IMR-90 (cell line): ENCODE data around the gene MAPK8IP1. TPM values are rescaled to one million over a fixed set of nuclear protein-coding genes. Genes with fewer than 3 reads are reported as not detected.

Experiments used
- ATAC-seq: fragments of 200-7000 bp; cut with Tn5 transposase; 2 replicates; pipeline ENCODE4 v1.9.1; 2020; ENCODE audit warnings: low read depth, mild to moderate bottlenecking, moderate library complexity
- BruUV-seq: library from RNA; stranded (reverse); fragments of 400-500 nt; replicated peaks from 2 replicates; lab custom pipeline; 2021; lab: Mats Ljungman, UMichigan
- CTCF ChIA-PET: fragments of 300-600 bp; formaldehyde crosslinking; extraction: SDS; loops from one replicate; lab custom pipeline; 2021; ENCODE audit warnings: antibody characterized with exemption; lab: Yijun Ruan, JAX
- POLR2A ChIA-PET: fragments of 300-600 bp; sonication (Branson Sonifier 250); formaldehyde crosslinking; loops from one replicate; lab custom pipeline; 2022; ENCODE audit warnings: antibody characterized with exemption; ENCODE audit not compliant: unreplicated experiment; lab: Charles Lee
- DNase-seq: peaks from one replicate; pipeline ENCODE4 v3.0.0; 2013
- H2AFZ ChIP-seq: replicated peaks from 2 replicates; pipeline ENCODE3; 2013; ENCODE audit warnings: low read length, mild to moderate bottlenecking; ENCODE audit not compliant: poor library complexity
- H2AK5ac ChIP-seq: 2 replicates; pipeline ENCODE4 v1.6.1; 2013; ENCODE audit warnings: low read depth, low read length, inconsistent platforms
- H2AK9ac ChIP-seq: replicated peaks from 2 replicates; pipeline ENCODE3; 2013; ENCODE audit warnings: mild to moderate bottlenecking, low read depth, low read length, moderate library complexity; ENCODE audit not compliant: poor library complexity
- H2BK120ac ChIP-seq: 2 replicates; pipeline ENCODE4 v1.6.1; 2013; ENCODE audit warnings: low read depth, low read length, inconsistent platforms
- H2BK15ac ChIP-seq: 3 replicates; pipeline ENCODE4 v1.6.1; 2013; ENCODE audit warnings: low read depth, low read length, inconsistent platforms
- H2BK20ac ChIP-seq: 2 replicates; pipeline ENCODE4 v1.6.1; 2013; ENCODE audit warnings: low read depth, mild to moderate bottlenecking, inconsistent platforms, low read length, moderate library complexity
- H2BK5ac ChIP-seq: 2 replicates; pipeline ENCODE4 v1.6.1; 2013; ENCODE audit warnings: mild to moderate bottlenecking, low read depth, low read length, inconsistent platforms; ENCODE audit not compliant: poor library complexity, severe bottlenecking
- H3K14ac ChIP-seq: replicated peaks from 2 replicates; pipeline ENCODE4 v1.6.1; 2013; ENCODE audit warnings: low read depth, low read length, inconsistent platforms
- H3K18ac ChIP-seq: 2 replicates; pipeline ENCODE4 v1.6.1; 2013; ENCODE audit warnings: low read depth, low read length, control low read depth
- H3K23ac ChIP-seq: 2 replicates; pipeline ENCODE4 v1.6.1; 2013; ENCODE audit warnings: low read depth, low read length, inconsistent platforms
- H3K27ac ChIP-seq: 2 replicates; pipeline ENCODE4 v1.5.1; 2013; ENCODE audit warnings: mild to moderate bottlenecking, control low read depth, low read length; ENCODE audit not compliant: insufficient read depth
- H3K27me3 ChIP-seq: 2 replicates; pipeline ENCODE4 v1.6.1; 2013; ENCODE audit warnings: low read length; ENCODE audit not compliant: control insufficient read depth, insufficient read depth
- H3K36me3 ChIP-seq: 2 replicates; pipeline ENCODE4 v1.6.1; 2013; ENCODE audit warnings: low read length, mixed read lengths; ENCODE audit not compliant: control insufficient read depth, insufficient read depth
- H3K4ac ChIP-seq: 2 replicates; pipeline ENCODE4 v1.6.1; 2013; ENCODE audit warnings: low read depth, low read length, inconsistent platforms
- H3K4me1 ChIP-seq: 2 replicates; pipeline ENCODE4 v1.6.1; 2013; ENCODE audit warnings: low read length, mixed read lengths; ENCODE audit not compliant: control insufficient read depth, insufficient read depth
- H3K4me2 ChIP-seq: 2 replicates; pipeline ENCODE4 v1.6.1; 2013; ENCODE audit warnings: low read depth, mild to moderate bottlenecking, control low read depth, low read length, moderate library complexity
- H3K4me3 ChIP-seq: 2 replicates; pipeline ENCODE4 v1.5.1; 2013; ENCODE audit warnings: low read depth, mild to moderate bottlenecking, control low read depth, low read length, moderate library complexity; ENCODE audit not compliant: insufficient read depth
- H3K56ac ChIP-seq: 2 replicates; pipeline ENCODE4 v1.6.1; 2013; ENCODE audit warnings: low read length, inconsistent platforms; ENCODE audit not compliant: insufficient read depth; ENCODE audit errors: extremely low read depth
- H3K79me1 ChIP-seq, 2 experiments: 2 replicates each; pipeline ENCODE4 v1.6.1; 2013; ENCODE audit warnings: low read length in 2 of 2, inconsistent platforms in 1 of 2, low read depth in 1 of 2
- H3K9ac ChIP-seq: 2 replicates; pipeline ENCODE4 v1.6.1; 2013; ENCODE audit warnings: low read depth, low read length, control low read depth
- H3K9me1 ChIP-seq: 2 replicates; pipeline ENCODE4 v1.6.1; 2013; ENCODE audit warnings: low read length, inconsistent platforms; ENCODE audit not compliant: insufficient read depth
- H3K9me3 ChIP-seq: 2 replicates; pipeline ENCODE4 v1.6.1; 2013; ENCODE audit warnings: low read length; ENCODE audit not compliant: control insufficient read depth, insufficient read depth
- H4K20me1 ChIP-seq: 2 replicates; pipeline ENCODE4 v1.6.1; 2013; ENCODE audit warnings: low read length, inconsistent platforms; ENCODE audit not compliant: insufficient read depth
- H4K5ac ChIP-seq: 2 replicates; pipeline ENCODE4 v1.6.1; 2013; ENCODE audit warnings: mild to moderate bottlenecking, low read depth, low read length, control low read depth
- H4K8ac ChIP-seq, 2 experiments: 2 replicates each; pipeline ENCODE4 v1.6.1; 2013; ENCODE audit warnings: low read depth in 2 of 2, low read length in 2 of 2, control low read depth in 1 of 2, inconsistent platforms in 1 of 2
- H4K91ac ChIP-seq: 2 replicates; pipeline ENCODE4 v1.6.1; 2013; ENCODE audit warnings: low read depth, low read length, inconsistent platforms; ENCODE audit not compliant: insufficient read depth
- CTCF ChIP-seq: conservative IDR thresholded peaks from 2 replicates; pipeline ENCODE4 v1.5.1; 2012; ENCODE audit warnings: mild to moderate bottlenecking, low read depth, low read length, improper control_type of control experiment
- FOS ChIP-seq: fragments of 150-350 bp; IDR thresholded peaks from 2 replicates; pipeline ENCODE4 v1.6.1; 2016; ENCODE audit warnings: low read depth, low read length
- MAFK ChIP-seq: IDR thresholded peaks from 2 replicates; pipeline ENCODE4 v1.6.1; 2012; ENCODE audit warnings: low read depth, low read length, improper control_type of control experiment
- MXI1 ChIP-seq: IDR thresholded peaks from 2 replicates; pipeline ENCODE4 v1.6.1; 2012; ENCODE audit warnings: low read depth, mild to moderate bottlenecking, low read length, moderate library complexity, borderline replicate concordance
- POLR2A ChIP-seq: IDR thresholded peaks from 2 replicates; pipeline ENCODE4 v1.6.1; 2012; ENCODE audit warnings: mild to moderate bottlenecking, low read depth, low read length
- WGBS, 2 experiments: methylation state at CpG; one replicate each; pipeline versions ENCODE4 v1.1.5 to v1.1.7; 2013; ENCODE audit warnings: missing lambda C conversion rate in 2 of 2; ENCODE audit not compliant: insufficient read length in 1 of 2; ENCODE audit errors: extremely low coverage in 2 of 2; 5-methylcytosine and 5-hydroxymethylcytosine counted together
- dilution Hi-C: fragments of 300-500 bp; cut with HindIII; formaldehyde crosslinking; loops from one replicate; pipeline ENCODE4 v1.14.3; 2018; ENCODE audit warnings: low sequenced_read_pairs; ENCODE audit not compliant: unreplicated experiment
- in situ Hi-C: fragments of 300-500 bp; cut with MboI; formaldehyde crosslinking; loops from 3 replicates; pipeline ENCODE4 v1.14.3; 2019; ENCODE audit warnings: low sequenced_read_pairs, inconsistent platforms, mixed read lengths
- intact Hi-C: fragments of 100-400 bp; cut with micrococcal nuclease; formaldehyde crosslinking; loops from 2 replicates; pipeline ENCODE4 v1.10.0; 2022
- polyA plus RNA-seq, 3 experiments: library from polyadenylated mRNA; depleted of rRNA; stranded (reverse); fragments of >200 nt; gene quantifications; 2 replicates each; pipeline ENCODE4 v1.2.3, GENCODE V29; 2012; ENCODE audit warnings: low replicate concordance in 1 of 3
- total RNA-seq: library from RNA; depleted of rRNA; stranded (reverse); fragments of >200 nt; gene quantifications from 2 replicates; pipeline ENCODE4 v1.2.3, GENCODE V29; 2012

Gene MAPK8IP1
- total and polyA plus RNA-seq, 2 of the 4 experiments (the other 2 are of a cell fraction): 6.5 to 9.6 TPM

GRCh38 chr11:45857961-45858474, 27.4 kb upstream of the MAPK8IP1 start:
- in situ Hi-C loops (no loop called here), dilution Hi-C loops (no loop called here), intact Hi-C loops (no loop called here)
- Histone ChIP-seq H4K91ac (no peak overlapping the region), H3K36me3 (peaks cover 24% of the 10 kb centered on the region), H2BK15ac (0 out of 3 replicates have a peak overlapping the region, but pooled peaks have one; percentile 36), H2BK5ac (peak overlapping the region; percentile 3), H3K27me3 (no peaks in the 10 kb centered on the region), H3K23ac (peak overlapping the region; percentile 1; the same call in 1 of the 2 replicates), H4K8ac (peak overlapping the region in 1 of 2 experiments; percentile 12; a peak in 1 of 4 replicates), H3K4me3 (no peak overlapping the region), H2AK9ac (no peak overlapping the region), H3K9me1 (peaks cover 23% of the 10 kb centered on the region), H2BK20ac (no peak overlapping the region), H4K5ac (no peak overlapping the region), H2BK120ac (peak overlapping the region; percentile 62; the same call in 1 of the 2 replicates), H3K4me1 (peaks cover 30% of the 10 kb centered on the region), H2AFZ (no peak overlapping the region), H3K27ac (peak overlapping the region; percentile 75; the same call in 1 of the 2 replicates), H3K79me1 (peaks cover 14 to 62% of the 10 kb centered on the region in 2 experiments), H2AK5ac (peak overlapping the region; percentile 92; the same call in 1 of the 2 replicates), H3K4ac (peak overlapping the region; percentile 90; the same call in 1 of the 2 replicates), H3K56ac (no peak overlapping the region), H3K4me2 (no peak overlapping the region), H4K20me1 (peaks cover 21% of the 10 kb centered on the region), H3K14ac (no peak overlapping the region), H3K9me3 (no peaks in the 10 kb centered on the region), H3K18ac (peak overlapping the region; percentile 14; the same call in 1 of the 2 replicates), H3K9ac (no peak overlapping the region)
- WGBS, 2 experiments: 60% methylated on average over 1 of the region's 2 CpGs; no CpG with 5 or more reads in 1 of the 2 experiments
- no TSS peak for BruUV-seq
- POLR2A ChIA-PET: no interaction called here
- ATAC-seq (0 out of 2 replicates have a peak, but pooled peaks have one; percentile 2), DNase-seq (peak; percentile 84)
- CTCF ChIA-PET: interaction anchor here (0.5 to 1.4 kb wide), 2 partner anchors 15 kb away, joined by 3 read pairs; no protein-coding TSS in a partner anchor
- 0 out of 2 replicates have a peak, but pooled peaks have one; percentile 25 for TF ChIP-seq FOS
- peak; percentile 71 for TF ChIP-seq MAFK
- TF ChIP-seq POLR2A: no peak
- no peak for TF ChIP-seq CTCF
- TF ChIP-seq MXI1: no peak
